GM18909 (cell line): ENCODE data around the gene ZCWPW1.
A peak's percentile ranks its signal among the peaks of the same experiment; 100 is the strongest.
"Not testable (repeated sequence)": the region's sequence is repeated elsewhere in the genome, so short reads cannot be mapped to it uniquely, and the experiment has no call there.

ENCODE experiments used
- ATAC-seq: cut with Tn5 transposase; IDR thresholded peaks from one replicate; pipeline ENCODE4 v1.9.1; 2021; ENCODE audit warnings: mild to moderate bottlenecking; ENCODE audit not compliant: unreplicated experiment, poor library complexity

The ZCWPW1 gene

GRCh38 chr7:100407285-100408180 is 21.0 kb downstream of the ZCWPW1 start:
- no peak for ATAC-seq

GRCh38 chr7:100406767-100407166 is 21.7 kb downstream of the ZCWPW1 start:
- ATAC-seq, result no peak

GRCh38 chr7:100402241-100402640 is 26.3 kb downstream of the ZCWPW1 start:
- ATAC-seq, result no peak

- no peak for ATAC-seq
Measured at GRCh38 chr7:100401811-100402210, 26.7 kb downstream of the ZCWPW1 start.

- ATAC-seq, result no peak
Measured at GRCh38 chr7:100400656-100401055, 27.8 kb downstream of the ZCWPW1 start.

GRCh38 chr7:100400041-100400440 is 28.5 kb downstream of the ZCWPW1 start:
- no peak for ATAC-seq

GRCh38 chr7:100398239-100398638 is 30.3 kb downstream of the ZCWPW1 start:
- no peak for ATAC-seq

- ATAC-seq, result no peak
Measured at GRCh38 chr7:100397315-100398081, 31.0 kb downstream of the ZCWPW1 start.

- peak; percentile 86 for ATAC-seq
Measured at GRCh38 chr7:100396421-100396982, 32.0 kb downstream of the ZCWPW1 start.

GRCh38 chr7:100394077-100394476 is 34.4 kb downstream of the ZCWPW1 start:
- ATAC-seq, result no peak

- no peak for ATAC-seq
Measured at GRCh38 chr7:100393233-100393905, 35.1 kb downstream of the ZCWPW1 start.

- ATAC-seq, result no peak
Measured at GRCh38 chr7:100390286-100391009, 38.1 kb downstream of the ZCWPW1 start.

GRCh38 chr7:100389437-100390088 is 38.9 kb downstream of the ZCWPW1 start:
- no peak for ATAC-seq

- ATAC-seq, result no peak
Measured at GRCh38 chr7:100387695-100388094, 40.8 kb downstream of the ZCWPW1 start.

- no peak for ATAC-seq
Measured at GRCh38 chr7:100386940-100387339, 41.6 kb downstream of the ZCWPW1 start.

- no peak for ATAC-seq
Measured at GRCh38 chr7:100384628-100385294, 43.7 kb downstream of the ZCWPW1 start.

- not testable (repeated sequence) for ATAC-seq
Measured at GRCh38 chr7:100382234-100382853, 46.2 kb downstream of the ZCWPW1 start.

- not testable (repeated sequence) for ATAC-seq
Measured at GRCh38 chr7:100381531-100382233, 46.8 kb downstream of the ZCWPW1 start.
